H1 (cell line): ENCODE results near the gene CAMTA1. TPM values are rescaled to one million over a fixed set of nuclear protein-coding genes. Genes with fewer than 3 reads are reported as not detected.
A peak's percentile ranks its signal among the peaks of the same experiment; 100 is the strongest.

ENCODE experiments used
- CTCF ChIA-PET: fragments of 300-600 bp; sonication (Branson Sonifier 250); formaldehyde crosslinking; loops from one replicate; lab custom pipeline; 2021; ENCODE audit not compliant: partially characterized antibody; lab: Charles Lee
- POLR2A ChIA-PET: fragments of 300-600 bp; sonication (Branson Sonifier 250); formaldehyde crosslinking; loops from one replicate; lab custom pipeline; 2021; ENCODE audit warnings: inconsistent platforms; ENCODE audit not compliant: partially characterized antibody; lab: Charles Lee
- DNase-seq, 2 experiments: peaks; one replicate each; pipeline versions ENCODE4 v3.0.0 to v3.0.0-alpha.2; 2010 to 2022; ENCODE audit warnings: low spot score in 2 of 2, low read depth in 1 of 2, mixed read lengths in 1 of 2
- FAIRE-seq: peaks from 2 replicates; lab custom pipeline; 2011; peaks lifted over from hg19 to GRCh38; lab: Jason Lieb, UNC
- H2AFZ ChIP-seq: 2 replicates; pipeline ENCODE4 v1.8.1; 2012; ENCODE audit warnings: low read length, inconsistent platforms
- H2AK5ac ChIP-seq: 2 replicates; pipeline ENCODE4 v1.6.1; 2013; ENCODE audit warnings: low read depth, low read length
- H2BK120ac ChIP-seq: replicated peaks from 2 replicates; pipeline ENCODE3; 2013; ENCODE audit warnings: low read depth, low read length, inconsistent platforms
- H2BK12ac ChIP-seq: 2 replicates; pipeline ENCODE4 v1.6.1; 2013; ENCODE audit warnings: low read depth, low read length
- H2BK15ac ChIP-seq: 2 replicates; pipeline ENCODE4 v1.6.1; 2013; ENCODE audit warnings: low read length
- H2BK20ac ChIP-seq: 2 replicates; pipeline ENCODE4 v1.6.1; 2013; ENCODE audit warnings: low read length
- H2BK5ac ChIP-seq: 2 replicates; pipeline ENCODE4 v1.6.1; 2013; ENCODE audit warnings: low read depth, low read length
- H3K14ac ChIP-seq: 2 replicates; pipeline ENCODE4 v1.6.1; 2013; ENCODE audit warnings: inconsistent platforms; ENCODE audit not compliant: insufficient read length
- H3K18ac ChIP-seq: 2 replicates; pipeline ENCODE4 v1.6.1; 2013; ENCODE audit warnings: low read length; ENCODE audit errors: extremely low read depth
- H3K23ac ChIP-seq: 2 replicates; pipeline ENCODE4 v1.6.1; 2013; ENCODE audit warnings: inconsistent platforms; ENCODE audit not compliant: insufficient read length
- H3K23me2 ChIP-seq: 2 replicates; pipeline ENCODE4 v1.6.1; 2013; ENCODE audit warnings: low read depth, low read length
- H3K27ac ChIP-seq: 2 replicates; pipeline ENCODE4 v1.6.1; 2011; ENCODE audit warnings: low read depth, low read length, inconsistent platforms
- H3K27me3 ChIP-seq, 4 experiments: replicated peaks in 1 of 4; 1 replicate in 1 of 4; 2 replicates in 3 of 4; pipeline versions ENCODE4 v1.6.1 to v1.8.1; 2011 to 2013; ENCODE audit warnings: low read length in 3 of 4, mild to moderate bottlenecking in 3 of 4, inconsistent platforms in 2 of 4, mixed read lengths in 2 of 4, moderate library complexity in 1 of 4; ENCODE audit not compliant: control insufficient read depth in 3 of 4, insufficient read depth in 3 of 4; ENCODE audit errors: extremely low read depth in 1 of 4
- H3K36me3 ChIP-seq, 4 experiments: 2 replicates each; pipeline versions ENCODE4 v1.6.1 to v1.8.1; 2011 to 2013; ENCODE audit warnings: mild to moderate bottlenecking in 4 of 4, low read length in 3 of 4, moderate library complexity in 2 of 4, control low read depth in 1 of 4, inconsistent platforms in 1 of 4; ENCODE audit not compliant: insufficient read depth in 4 of 4, control insufficient read depth in 2 of 4
- H3K4ac ChIP-seq: replicated peaks from 2 replicates; pipeline ENCODE3; 2013; ENCODE audit warnings: low read length, low read depth, mixed read lengths, inconsistent platforms; ENCODE audit not compliant: insufficient read length
- H3K4me1 ChIP-seq, 4 experiments: replicated peaks in 1 of 4; 1 replicate in 1 of 4; 2 replicates in 3 of 4; pipeline versions ENCODE4 v1.6.1 to v1.8.1; 2011 to 2013; ENCODE audit warnings: low read length in 3 of 4, inconsistent platforms in 2 of 4, mixed read lengths in 1 of 4; ENCODE audit not compliant: insufficient read depth in 4 of 4, control insufficient read depth in 3 of 4
- H3K4me2 ChIP-seq, 2 experiments: 2 replicates each; pipeline versions ENCODE4 v1.6.1 to v1.8.1; 2011 to 2013; ENCODE audit warnings: low read depth in 2 of 2, low read length in 2 of 2, control low read depth in 1 of 2, inconsistent platforms in 1 of 2, mild to moderate bottlenecking in 1 of 2; ENCODE audit not compliant: insufficient read depth in 1 of 2
- H3K4me3 ChIP-seq, 4 experiments: fragments of 200-600, 300-600 bp in 1 of 4; sonication (generic), shearing (Covaris generic), sonication (Bioruptor Twin) in 1 of 4; 2 replicates each; pipeline versions ENCODE4 v1.5.1 to v1.8.1; 2011 to 2016; ENCODE audit warnings: low read length in 4 of 4, low read depth in 3 of 4, control low read depth in 2 of 4, inconsistent platforms in 2 of 4, mild to moderate bottlenecking in 2 of 4, mixed read lengths in 1 of 4, moderate library complexity in 1 of 4; ENCODE audit not compliant: insufficient read depth in 2 of 4; ENCODE audit errors: extremely low read depth in 1 of 4
- H3K56ac ChIP-seq: replicated peaks from 2 replicates; pipeline ENCODE3; 2013; ENCODE audit warnings: low read depth, mild to moderate bottlenecking, mixed read lengths, low read length, inconsistent platforms; ENCODE audit not compliant: insufficient read length
- H3K79me1 ChIP-seq: 2 replicates; pipeline ENCODE4 v1.6.1; 2013; ENCODE audit warnings: low read depth, low read length, control low read depth
- H3K79me2 ChIP-seq, 2 experiments: 2 replicates each; pipeline versions ENCODE4 v1.6.1 to v1.8.1; 2012 to 2013; ENCODE audit warnings: low read length in 2 of 2, mild to moderate bottlenecking in 2 of 2, inconsistent platforms in 1 of 2; ENCODE audit not compliant: insufficient read depth in 2 of 2, control insufficient read depth in 1 of 2
- H3K9ac ChIP-seq, 4 experiments: replicated peaks in 1 of 4; 1 replicate in 1 of 4; 2 replicates in 3 of 4; pipeline versions ENCODE4 v1.6.1 to v1.8.1; 2011 to 2013; ENCODE audit warnings: low read depth in 3 of 4, low read length in 3 of 4, control low read depth in 2 of 4, mild to moderate bottlenecking in 2 of 4, moderate library complexity in 2 of 4, inconsistent platforms in 1 of 4; ENCODE audit errors: extremely low read depth in 1 of 4
- H3K9me3 ChIP-seq, 2 experiments: 2 replicates each; pipeline versions ENCODE4 v1.6.1 to v1.8.1; 2012 to 2013; ENCODE audit warnings: mild to moderate bottlenecking in 2 of 2, moderate library complexity in 2 of 2, control low read depth in 1 of 2, inconsistent platforms in 1 of 2, low read depth in 1 of 2, low read length in 1 of 2, mixed read lengths in 1 of 2; ENCODE audit not compliant: insufficient read depth in 2 of 2
- H4K20me1 ChIP-seq, 2 experiments: replicated peaks in 1 of 2; 2 replicates each; pipeline versions ENCODE3 to v1.8.1; 2011 to 2013; ENCODE audit warnings: inconsistent platforms in 2 of 2, low read length in 2 of 2, mild to moderate bottlenecking in 1 of 2; ENCODE audit not compliant: insufficient read depth in 2 of 2, control insufficient read depth in 1 of 2
- H4K5ac ChIP-seq: 2 replicates; pipeline ENCODE4 v1.6.1; 2013; ENCODE audit warnings: low read length, low read depth, mixed read lengths, inconsistent platforms; ENCODE audit not compliant: insufficient read length
- H4K8ac ChIP-seq: 2 replicates; pipeline ENCODE4 v1.8.0; 2013; ENCODE audit warnings: mild to moderate bottlenecking, moderate library complexity, low read length, inconsistent platforms; ENCODE audit not compliant: insufficient read depth; ENCODE audit errors: extremely low read depth
- H4K91ac ChIP-seq: replicated peaks from 2 replicates; pipeline ENCODE3; 2013; ENCODE audit warnings: low read length, mixed read lengths, inconsistent platforms; ENCODE audit not compliant: insufficient read length
- CHD2 ChIP-seq: IDR thresholded peaks from 2 replicates; pipeline ENCODE4 v1.6.1; 2012; ENCODE audit warnings: low read length, improper control_type of control experiment
- MAFK ChIP-seq: IDR thresholded peaks from 2 replicates; pipeline ENCODE4 v1.6.1; 2012; ENCODE audit warnings: low read depth, mild to moderate bottlenecking, improper control_type of control experiment, low read length
- NRF1 ChIP-seq: IDR thresholded peaks from 2 replicates; pipeline ENCODE4 v1.6.1; 2011; ENCODE audit warnings: mild to moderate bottlenecking, low read depth, low read length, improper control_type of control experiment
- SP4 ChIP-seq: IDR thresholded peaks from 2 replicates; pipeline ENCODE4 v1.6.1; 2012; ENCODE audit warnings: low read length, inconsistent platforms
- WGBS, 2 experiments: shearing (Covaris generic) in 1 of 2; methylation state at CpG; one replicate each; pipeline versions ENCODE4 v1.1.6 to v1.1.7; 2013 to 2015; ENCODE audit warnings: low lambda C conversion rate in 2 of 2, mixed read lengths in 2 of 2, inconsistent platforms in 1 of 2, low coverage in 1 of 2, missing lambda C conversion rate in 1 of 2; ENCODE audit not compliant: insufficient replicate concordance in 2 of 2, insufficient coverage in 1 of 2, insufficient read length in 1 of 2; ENCODE audit errors: extremely low coverage in 1 of 2, missing lambda C conversion rate in 1 of 2; 5-methylcytosine and 5-hydroxymethylcytosine counted together
- polyA plus RNA-seq, 7 experiments: library from polyadenylated mRNA; depleted of rRNA in 3 of 7; stranded (reverse) in 5 of 7; unstranded in 2 of 7; fragments of >200 nt in 5 of 7; fragments of 200-250 nt in 2 of 7; gene quantifications; 1 replicate in 5 of 7; 2 replicates in 1 of 7; 4 replicates in 1 of 7; pipeline versions ENCODE4 v1.2.1 to v1.2.3, GENCODE V29; 2011 to 2013; ENCODE audit warnings: missing spikeins in 2 of 7, mixed read lengths in 2 of 7
- total RNA-seq: library from RNA; stranded (reverse); fragmentation: NEBNext Ultra II Directional; extraction: Animal tissue kit (Norgen Biotek cat#: 25700); gene quantifications from 2 replicates; pipeline ENCODE4 v1.2.1, GENCODE V29; 2021
- TF ChIP-seq, protein P1 (sequence below): IDR thresholded peaks from 2 replicates; pipeline ENCODE4 v1.6.1; 2012; ENCODE audit warnings: low read length, inconsistent platforms

Gene CAMTA1
- total and polyA plus RNA-seq, 2 of the 8 experiments (the other 6 are each of a cell fraction or from before 2014, with no cell fraction given) = 65.0 to 119 TPM

DNA sequence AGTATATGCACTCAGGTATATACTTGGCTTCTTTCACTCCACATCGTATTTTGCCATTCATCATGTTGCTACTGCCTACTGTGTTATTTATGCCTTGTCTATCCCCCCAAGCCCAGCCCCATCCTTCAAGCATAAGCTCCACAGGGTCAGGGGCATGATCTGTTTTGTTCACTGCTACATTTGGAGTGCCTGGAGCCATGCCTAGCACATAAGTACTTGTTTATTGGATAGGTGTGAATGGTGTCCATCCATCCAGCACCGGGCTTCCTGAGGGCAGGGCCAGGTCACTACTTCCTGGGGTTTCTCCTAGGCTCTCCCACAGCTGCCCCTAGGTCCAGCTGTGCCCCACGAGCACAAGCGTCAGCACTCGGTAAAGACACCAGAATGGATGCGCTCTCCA, 696.8 kb downstream of the CAMTA1 start:
- Histone ChIP-seq H3K9me3 (no peaks in the 10 kb centered on the region), H4K5ac (no peak overlapping the region), H2BK15ac (no peak overlapping the region), H3K79me1 (no peaks in the 10 kb centered on the region), H3K18ac (no peak overlapping the region), H3K23me2 (peaks cover 6% of the 10 kb centered on the region; the same call in 1 of the 2 replicates), H3K9ac (no peak overlapping the region; a peak in 2 of 7 replicates), H3K36me3 (no peaks in the 10 kb centered on the region), H2BK5ac (no peak overlapping the region), H4K8ac (no peak overlapping the region), H2AFZ (no peak overlapping the region), H3K14ac (no peak overlapping the region), H4K20me1 (peaks cover 0 to 5% of the 10 kb centered on the region in 2 experiments), H3K4me2 (no peak overlapping the region), H3K23ac (no peak overlapping the region), H2BK120ac (no peak overlapping the region), H3K56ac (no peak overlapping the region), H2AK5ac (peak overlapping the region; percentile 24; the same call in 1 of the 2 replicates), H2BK12ac (no peak overlapping the region), H3K27ac (no peak overlapping the region), H3K79me2 (no peaks in the 10 kb centered on the region), H3K27me3 (no peaks in the 10 kb centered on the region), H2BK20ac (no peak overlapping the region), H4K91ac (no peak overlapping the region), H3K4me3 (no peak overlapping the region), H3K4me1 (peaks cover 0 to 4% (median 0%) of the 10 kb centered on the region in 4 experiments; a peak in 2 of 7 replicates), H3K4ac (no peak overlapping the region)
- no peak for DNase-seq
- 95% methylated on average over 6 of the region's 6 CpGs; no CpG with 5 or more reads in 1 of the 2 experiments for WGBS, 2 experiments
- TF ChIP-seq, protein P1, sequence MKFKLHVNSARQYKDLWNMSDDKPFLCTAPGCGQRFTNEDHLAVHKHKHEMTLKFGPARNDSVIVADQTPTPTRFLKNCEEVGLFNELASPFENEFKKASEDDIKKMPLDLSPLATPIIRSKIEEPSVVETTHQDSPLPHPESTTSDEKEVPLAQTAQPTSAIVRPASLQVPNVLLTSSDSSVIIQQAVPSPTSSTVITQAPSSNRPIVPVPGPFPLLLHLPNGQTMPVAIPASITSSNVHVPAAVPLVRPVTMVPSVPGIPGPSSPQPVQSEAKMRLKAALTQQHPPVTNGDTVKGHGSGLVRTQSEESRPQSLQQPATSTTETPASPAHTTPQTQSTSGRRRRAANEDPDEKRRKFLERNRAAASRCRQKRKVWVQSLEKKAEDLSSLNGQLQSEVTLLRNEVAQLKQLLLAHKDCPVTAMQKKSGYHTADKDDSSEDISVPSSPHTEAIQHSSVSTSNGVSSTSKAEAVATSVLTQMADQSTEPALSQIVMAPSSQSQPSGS = no peak
- TF ChIP-seq MAFK (no peak), NRF1 (no peak), CHD2 (no peak), SP4 (no peak)
- FAIRE-seq = no peak
- CTCF ChIA-PET = interaction anchor here (1.1 to 9.2 kb wide), 2 partner anchors 7 to 257 kb away, joined by 3 to 78 read pairs; no protein-coding TSS in a partner anchor
- POLR2A ChIA-PET = interaction anchor here (0.6 kb wide), 1 partner anchor 760 kb away, joined by 3 read pairs; no protein-coding TSS in a partner anchor
